Trophoblast cell (in vitro differentiated cells and primary cell): ENCODE results near the gene KRT32.
A peak's percentile ranks its signal among the peaks of the same experiment; 100 is the strongest.

Source experiments
- DNase-seq, 2 donors: peaks; one replicate each; pipeline ENCODE4 v3.0.0-alpha.2; 2016
- H2AFZ ChIP-seq: 2 replicates; pipeline ENCODE4 v1.6.1; 2013; ENCODE audit warnings: low read length, moderate library complexity, mild to moderate bottlenecking; ENCODE audit not compliant: insufficient read depth, poor library complexity
- H2AK5ac ChIP-seq: 2 replicates; pipeline ENCODE4 v1.6.1; 2013; ENCODE audit warnings: mild to moderate bottlenecking, low read length
- H2BK120ac ChIP-seq: 2 replicates; pipeline ENCODE4 v1.6.1; 2013; ENCODE audit warnings: low read length, mild to moderate bottlenecking, moderate library complexity; ENCODE audit not compliant: insufficient read depth, poor library complexity
- H2BK12ac ChIP-seq: 2 replicates; pipeline ENCODE4 v1.6.1; 2013; ENCODE audit warnings: mild to moderate bottlenecking, low read length, moderate library complexity
- H2BK5ac ChIP-seq: 2 replicates; pipeline ENCODE4 v1.6.1; 2013; ENCODE audit warnings: low read length, low read depth, moderate library complexity, mild to moderate bottlenecking; ENCODE audit not compliant: poor library complexity
- H3K14ac ChIP-seq: 2 replicates; pipeline ENCODE4 v1.6.1; 2013; ENCODE audit warnings: mild to moderate bottlenecking, low read length
- H3K18ac ChIP-seq: 2 replicates; pipeline ENCODE4 v1.6.1; 2013; ENCODE audit warnings: mild to moderate bottlenecking, low read length
- H3K23ac ChIP-seq: 2 replicates; pipeline ENCODE4 v1.6.1; 2013; ENCODE audit warnings: low read length
- H3K27ac ChIP-seq: 2 replicates; pipeline ENCODE4 v1.5.1; 2013; ENCODE audit warnings: low read depth, mild to moderate bottlenecking, inconsistent platforms, low read length, moderate library complexity
- H3K27me3 ChIP-seq: 2 replicates; pipeline ENCODE4 v1.6.1; 2013; ENCODE audit warnings: inconsistent platforms, mild to moderate bottlenecking, low read length, moderate library complexity; ENCODE audit not compliant: insufficient read depth
- H3K36me3 ChIP-seq, 2 experiments: 1 replicate in 1 of 2; 2 replicates in 1 of 2; pipeline ENCODE4 v1.6.1; 2013; ENCODE audit warnings: low read length in 2 of 2, mild to moderate bottlenecking in 2 of 2, moderate library complexity in 1 of 2; ENCODE audit not compliant: insufficient read depth in 2 of 2, control insufficient read depth in 1 of 2
- H3K4ac ChIP-seq: 2 replicates; pipeline ENCODE4 v1.6.1; 2013; ENCODE audit warnings: low read depth, mild to moderate bottlenecking, low read length, moderate library complexity
- H3K4me1 ChIP-seq, 2 experiments: 1 replicate in 1 of 2; 2 replicates in 1 of 2; pipeline ENCODE4 v1.6.1; 2013; ENCODE audit warnings: low read length in 2 of 2, mild to moderate bottlenecking in 2 of 2, moderate library complexity in 1 of 2; ENCODE audit not compliant: insufficient read depth in 2 of 2, control insufficient read depth in 1 of 2
- H3K4me2 ChIP-seq: 2 replicates; pipeline ENCODE4 v1.6.1; 2013; ENCODE audit warnings: inconsistent platforms, mild to moderate bottlenecking, low read length, moderate library complexity
- H3K4me3 ChIP-seq: 2 replicates; pipeline ENCODE4 v1.5.1; 2013; ENCODE audit warnings: mild to moderate bottlenecking, low read depth, low read length, inconsistent platforms
- H3K79me1 ChIP-seq: one replicate; pipeline ENCODE4 v1.6.1; 2013; ENCODE audit warnings: low read length
- H3K79me2 ChIP-seq: 2 replicates; pipeline ENCODE4 v1.6.1; 2013; ENCODE audit warnings: low read length, mild to moderate bottlenecking; ENCODE audit not compliant: control insufficient read depth, insufficient read depth, poor library complexity
- H3K9ac ChIP-seq: 2 replicates; pipeline ENCODE4 v1.6.1; 2013; ENCODE audit warnings: mild to moderate bottlenecking, low read length
- H3K9me3 ChIP-seq: 2 replicates; pipeline ENCODE4 v1.6.1; 2013; ENCODE audit warnings: low read depth, mild to moderate bottlenecking, control low read depth, inconsistent platforms, low read length; ENCODE audit not compliant: insufficient read depth
- H4K12ac ChIP-seq: 2 replicates; pipeline ENCODE4 v1.6.1; 2013; ENCODE audit warnings: low read depth, mild to moderate bottlenecking, low read length, moderate library complexity
- H4K8ac ChIP-seq: 2 replicates; pipeline ENCODE4 v1.6.1; 2013; ENCODE audit warnings: low read depth, mild to moderate bottlenecking, low read length, moderate library complexity
- H4K91ac ChIP-seq: one replicate; pipeline ENCODE4 v1.6.1; 2013; ENCODE audit warnings: low read depth, mild to moderate bottlenecking, low read length, moderate library complexity
- WGBS: extraction: QIAGEN DNeasy Blood & Tissue Kit; methylation state at CpG from one replicate; pipeline ENCODE4 v1.1.7; 2013; ENCODE audit warnings: missing lambda C conversion rate; ENCODE audit not compliant: insufficient read length, insufficient coverage; ENCODE audit errors: extremely low coverage; 5-methylcytosine and 5-hydroxymethylcytosine counted together

The KRT32 gene

GRCh38 chr17:41503202-41503601 is 36.0 kb upstream of the KRT32 start:
- no peak for DNase-seq
- H3K4ac ChIP-seq: no peak overlapping the region
- peaks cover 1% of the 10 kb centered on the region for H3K9me3 ChIP-seq

DNA sequence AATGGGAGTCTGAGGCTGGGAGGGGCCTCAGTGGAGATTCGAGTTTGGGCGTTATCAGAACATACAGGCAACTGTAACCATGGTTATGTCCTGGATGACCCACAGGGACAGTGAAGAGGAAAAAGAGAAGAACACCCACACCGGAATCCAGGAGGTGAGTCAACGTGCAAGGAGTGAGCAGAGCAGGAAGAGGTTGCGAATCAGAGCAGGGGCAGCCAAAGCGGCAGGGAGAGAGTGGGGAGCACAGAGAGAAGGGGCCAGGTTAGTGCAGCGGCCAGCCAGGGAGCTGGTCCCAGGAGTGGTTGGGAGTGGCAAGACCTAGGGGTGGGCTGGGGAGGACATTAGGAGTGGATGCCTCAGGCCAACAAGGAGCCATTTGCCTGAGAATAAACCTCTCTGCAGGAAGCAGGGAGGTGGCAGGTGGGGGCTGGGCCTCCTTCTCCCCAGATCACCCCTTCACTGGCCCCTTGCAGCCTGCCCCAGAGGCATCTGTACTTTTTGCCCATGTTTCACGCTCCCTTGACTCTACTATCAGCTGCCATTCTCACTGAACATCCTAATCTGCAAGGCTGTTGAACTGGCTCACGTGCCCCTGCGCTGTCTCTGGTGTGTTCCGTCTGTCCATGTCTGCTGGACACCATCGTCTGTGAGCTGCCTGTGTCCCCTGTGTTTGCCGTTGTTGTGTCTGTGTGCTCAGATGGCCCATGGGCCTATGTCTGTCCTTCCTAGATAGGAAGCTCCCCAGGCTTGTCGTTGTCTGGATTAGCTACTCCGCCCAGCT is 33.1 kb upstream of the KRT32 start:
- Histone ChIP-seq H2BK120ac (no peak overlapping the region), H2AK5ac (no peak overlapping the region), H3K9ac (no peak overlapping the region), H4K91ac (no peak overlapping the region), H3K79me1 (no peaks in the 10 kb centered on the region), H2AFZ (no peak overlapping the region), H3K79me2 (no peaks in the 10 kb centered on the region), H4K8ac (no peak overlapping the region), H3K4me2 (no peak overlapping the region), H3K27ac (no peak overlapping the region), H3K36me3 (no peaks in the 10 kb centered on the region), H3K4ac (no peak overlapping the region), H3K18ac (no peak overlapping the region), H3K9me3 (peaks cover 1% of the 10 kb centered on the region), H4K12ac (no peak overlapping the region), H2BK5ac (no peak overlapping the region), H3K14ac (no peak overlapping the region), H3K27me3 (no peaks in the 10 kb centered on the region), H3K4me3 (no peak overlapping the region), H3K23ac (no peak overlapping the region), H2BK12ac (no peak overlapping the region), H3K4me1 (peaks cover 0 to 9% of the 10 kb centered on the region in 2 experiments)
- DNase-seq: peak in 1 of 2 donors; percentile 44
- WGBS: no CpG with 5 or more reads among the region's 15 CpGs

More at GRCh38 chr17:41503202-41503601, 36.0 kb upstream of the KRT32 start:
- H2BK120ac ChIP-seq: no peak overlapping the region
- H3K79me2 ChIP-seq: no peaks in the 10 kb centered on the region
- no peak overlapping the region for H4K91ac ChIP-seq
- peaks cover 0 to 11% of the 10 kb centered on the region in 2 experiments for H3K4me1 ChIP-seq
- no peak overlapping the region for H4K12ac ChIP-seq
- no peak overlapping the region for H2AFZ ChIP-seq
- no peaks in the 10 kb centered on the region for H3K36me3 ChIP-seq
- no peak overlapping the region for H3K4me3 ChIP-seq
- H3K18ac ChIP-seq: no peak overlapping the region
- no CpG with 5 or more reads among the region's 9 CpGs for WGBS
- H3K27me3 ChIP-seq: no peaks in the 10 kb centered on the region
- no peak overlapping the region for H2BK5ac ChIP-seq
- H3K4me2 ChIP-seq: no peak overlapping the region
- H3K27ac ChIP-seq: no peak overlapping the region
- H2AK5ac ChIP-seq: no peak overlapping the region
- H3K23ac ChIP-seq: no peak overlapping the region
- H2BK12ac ChIP-seq: no peak overlapping the region
- H3K9ac ChIP-seq: no peak overlapping the region
- no peak overlapping the region for H3K14ac ChIP-seq
- H4K8ac ChIP-seq: no peak overlapping the region
- no peaks in the 10 kb centered on the region for H3K79me1 ChIP-seq

DNA sequence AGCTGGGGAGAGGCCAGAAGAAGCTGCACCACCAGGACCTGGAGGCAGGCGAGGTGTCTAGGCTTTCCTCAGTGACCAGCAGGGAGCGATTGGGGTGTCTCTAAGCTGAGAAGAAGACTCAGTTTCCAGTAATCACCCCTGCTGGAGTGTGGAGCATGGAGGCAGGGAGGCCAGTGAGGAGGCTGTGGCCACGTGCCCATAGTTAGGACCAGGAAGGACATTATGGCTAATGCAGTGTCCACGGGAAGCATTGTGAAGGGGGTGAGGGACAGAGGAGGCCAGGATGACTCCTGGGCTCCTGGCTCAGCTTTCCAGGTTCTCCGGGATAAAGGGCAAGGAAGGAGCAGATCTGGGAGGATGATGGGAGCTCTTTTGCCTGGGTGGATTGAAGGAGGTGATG is 32.5 kb upstream of the KRT32 start:
- no peak overlapping the region for H4K12ac ChIP-seq

GRCh38 chr17:41498276-41498675 is 31.1 kb upstream of the KRT32 start:
- H3K4ac ChIP-seq: no peak overlapping the region
- no peak overlapping the region for H3K9ac ChIP-seq
- no peak overlapping the region for H3K18ac ChIP-seq
- no peaks in the 10 kb centered on the region for H3K79me2 ChIP-seq
- no peak overlapping the region for H2AK5ac ChIP-seq
- no peaks in the 10 kb centered on the region for H3K27me3 ChIP-seq
- no peak overlapping the region for H3K23ac ChIP-seq
- peaks cover 0 to 9% of the 10 kb centered on the region in 2 experiments for H3K4me1 ChIP-seq
- no peak overlapping the region for H3K4me3 ChIP-seq
- no peak overlapping the region for H4K8ac ChIP-seq
- no peak overlapping the region for H2BK12ac ChIP-seq
- no peak for DNase-seq
- H3K79me1 ChIP-seq: no peaks in the 10 kb centered on the region
- no peak overlapping the region for H2AFZ ChIP-seq
- no peak overlapping the region for H3K14ac ChIP-seq
- H2BK120ac ChIP-seq: no peak overlapping the region
- H3K36me3 ChIP-seq: no peaks in the 10 kb centered on the region
- no CpG with 5 or more reads among the region's 6 CpGs for WGBS
- H3K27ac ChIP-seq: no peak overlapping the region
- H4K12ac ChIP-seq: no peak overlapping the region
- H4K91ac ChIP-seq: no peak overlapping the region
- no peak overlapping the region for H3K4me2 ChIP-seq
- no peaks in the 10 kb centered on the region for H3K9me3 ChIP-seq
- no peak overlapping the region for H2BK5ac ChIP-seq

More for the DNA sequence above, 32.5 kb upstream of the KRT32 start:
- Histone ChIP-seq H2AK5ac (no peak overlapping the region), H3K18ac (no peak overlapping the region), H3K9ac (no peak overlapping the region), H2BK120ac (no peak overlapping the region), H4K91ac (no peak overlapping the region), H4K8ac (no peak overlapping the region), H2BK12ac (no peak overlapping the region), H3K9me3 (no peaks in the 10 kb centered on the region), H3K23ac (no peak overlapping the region), H3K36me3 (no peaks in the 10 kb centered on the region), H2BK5ac (no peak overlapping the region), H3K4me1 (peaks cover 0 to 9% of the 10 kb centered on the region in 2 experiments), H3K27ac (no peak overlapping the region), H3K4me3 (no peak overlapping the region), H2AFZ (no peak overlapping the region), H3K27me3 (no peaks in the 10 kb centered on the region), H3K14ac (no peak overlapping the region), H3K79me1 (no peaks in the 10 kb centered on the region), H3K4me2 (no peak overlapping the region), H3K4ac (no peak overlapping the region), H3K79me2 (no peaks in the 10 kb centered on the region)
- no peak for DNase-seq
- no CpG with 5 or more reads among the region's 5 CpGs for WGBS
